GM12892 (cell line): ENCODE data around the gene GALNS.

ENCODE experiments used
- POLR2A ChIP-seq: IDR thresholded peaks from 2 replicates; pipeline ENCODE4 v1.6.1; 2011; ENCODE audit warnings: low read depth, low read length, control low read depth
- POLR2AphosphoS5 ChIP-seq: IDR thresholded peaks from 2 replicates; pipeline ENCODE4 v1.6.1; 2011; ENCODE audit warnings: low read depth, low read length, control low read depth
- TAF1 ChIP-seq: IDR thresholded peaks from 2 replicates; pipeline ENCODE4 v1.6.1; 2011; ENCODE audit warnings: low read depth, mild to moderate bottlenecking, control low read depth, low read length, borderline replicate concordance

- TF ChIP-seq POLR2AphosphoS5 (no peak), POLR2A (no peak), TAF1 (no peak)
These were observed 40.7 kb downstream of the GALNS start for GRCh38 chr16:88815901-88816589.
